RWPE2 (cell line): Measurements from ENCODE around the gene PIGT.

Source experiments
- ATAC-seq: fragments of 200-7000 bp; cut with Tn5 transposase; 3 replicates; pipeline ENCODE4 v1.9.1; 2021; ENCODE audit warnings: low read depth
- DNase-seq: peaks from one replicate; pipeline ENCODE4 v3.0.0-alpha.2; 2020; ENCODE audit warnings: low spot score
- H3K27ac ChIP-seq: fragments of 450-650 bp; 2 replicates; pipeline ENCODE4 v1.5.1; 2017; ENCODE audit warnings: mild to moderate bottlenecking; ENCODE audit not compliant: poor library complexity, severe bottlenecking
- H3K27me3 ChIP-seq: fragments of 250-450 bp; sonication (Bioruptor Pico); 2 replicates; pipeline ENCODE4 v1.5.1; 2021; ENCODE audit warnings: mild to moderate bottlenecking, moderate library complexity; ENCODE audit not compliant: insufficient read depth, poor library complexity, severe bottlenecking
- H3K36me3 ChIP-seq: fragments of 250-450 bp; sonication (Bioruptor Pico); 2 replicates; pipeline ENCODE4 v1.5.1; 2020; ENCODE audit warnings: low read depth, mild to moderate bottlenecking, moderate library complexity
- H3K4me1 ChIP-seq: fragments of 250-450 bp; sonication (Bioruptor Pico); 2 replicates; pipeline ENCODE4 v1.5.1; 2021; ENCODE audit warnings: mild to moderate bottlenecking, moderate library complexity; ENCODE audit not compliant: insufficient read depth, poor library complexity, severe bottlenecking
- H3K4me3 ChIP-seq: fragments of 250-450 bp; sonication (Bioruptor Pico); 2 replicates; pipeline ENCODE4 v1.5.1; 2021; ENCODE audit warnings: mild to moderate bottlenecking, moderate library complexity; ENCODE audit not compliant: severe bottlenecking
- H3K9me3 ChIP-seq: fragments of 250-450 bp; sonication (Bioruptor Pico); 2 replicates; pipeline ENCODE4 v1.5.1; 2021; ENCODE audit warnings: mild to moderate bottlenecking, moderate library complexity; ENCODE audit not compliant: severe bottlenecking
- CTCF ChIP-seq: fragments of 450-650 bp; IDR thresholded peaks from one replicate; pipeline ENCODE4 v1.5.1; 2017; ENCODE audit warnings: mild to moderate bottlenecking, moderate library complexity; ENCODE audit not compliant: poor library complexity, severe bottlenecking

Gene PIGT

GRCh38 chr20:45415822-45416637 lies at the start of gene PIGT:
PIGT (plus strand) TSS chr20:45416141; CDS start chr20:45416157, 16 bp downstream.
- peaks cover 21% of the 10 kb centered on the region for H3K4me1 ChIP-seq
- H3K9me3 ChIP-seq: no peaks in the 10 kb centered on the region
- H3K4me3 ChIP-seq: peak within 1 kb of the TSS; percentile 59
- peaks cover 30% of the 10 kb centered on the region for H3K36me3 ChIP-seq
- no peak for TF ChIP-seq CTCF
- peak; percentile 96 for DNase-seq
- peak; percentile 73 for ATAC-seq
- no peaks in the 10 kb centered on the region for H3K27me3 ChIP-seq
- H3K27ac ChIP-seq: peak within 1 kb of the TSS; percentile 15

GRCh38 chr20:45366192-45366591 lies 49.7 kb upstream of the PIGT start:
- peaks cover 37% of the 10 kb centered on the region for H3K36me3 ChIP-seq
- TF ChIP-seq CTCF: no peak
- DNase-seq: no peak
- no peak for ATAC-seq
- no peaks in the 10 kb centered on the region for H3K27me3 ChIP-seq
- no peak overlapping the region for H3K27ac ChIP-seq
- no peak overlapping the region for H3K4me3 ChIP-seq
- no peaks in the 10 kb centered on the region for H3K9me3 ChIP-seq
- peaks cover 9% of the 10 kb centered on the region for H3K4me1 ChIP-seq

GRCh38 chr20:45366631-45367030 lies 49.3 kb upstream of the PIGT start:
- H3K36me3 ChIP-seq: peaks cover 37% of the 10 kb centered on the region
- no peaks in the 10 kb centered on the region for H3K27me3 ChIP-seq
- no peak for TF ChIP-seq CTCF
- H3K9me3 ChIP-seq: no peaks in the 10 kb centered on the region
- peaks cover 9% of the 10 kb centered on the region for H3K4me1 ChIP-seq
- ATAC-seq (no peak), DNase-seq (peak; percentile 72)
- H3K27ac ChIP-seq: no peak overlapping the region
- H3K4me3 ChIP-seq: no peak overlapping the region

- no peak overlapping the region for H3K27ac ChIP-seq
- H3K4me1 ChIP-seq: peaks cover 9% of the 10 kb centered on the region
- ATAC-seq: no peak
- H3K36me3 ChIP-seq: peaks cover 37% of the 10 kb centered on the region
- H3K9me3 ChIP-seq: no peaks in the 10 kb centered on the region
- peak; percentile 34 for DNase-seq
- no peaks in the 10 kb centered on the region for H3K27me3 ChIP-seq
- H3K4me3 ChIP-seq: no peak overlapping the region
- TF ChIP-seq CTCF: no peak
Observed at GRCh38 chr20:45367126-45367525, 48.8 kb upstream of the PIGT start.
